Aorta (tissue), 5 donors: Measurements from ENCODE around the gene ANKRD65. TPM values are rescaled to one million over a fixed set of nuclear protein-coding genes. Genes with fewer than 3 reads are reported as not detected.
"Not testable (repeated sequence)": the region's sequence is repeated elsewhere in the genome, so short reads cannot be mapped to it uniquely, and the experiment has no call there.

Experiments
- ATAC-seq: fragments of 200-7000 bp; cut with Tn5 transposase; one replicate; pipeline ENCODE4 v1.9.1; 2022; ENCODE audit warnings: moderate library complexity; ENCODE audit not compliant: low FRiP score
- DNase-seq, 2 donors: peaks; one replicate each; pipeline ENCODE4 v3.0.0-alpha.2; 2020
- H3K27ac ChIP-seq, 2 donors: one replicate each; pipeline ENCODE4 v1.5.1; 2013; ENCODE audit warnings: low read length in 2 of 2, mild to moderate bottlenecking in 2 of 2, moderate library complexity in 2 of 2, control low read depth in 1 of 2, inconsistent platforms in 1 of 2, low read depth in 1 of 2
- H3K27me3 ChIP-seq, 2 donors: one replicate each; pipeline ENCODE4 v1.6.1; 2013; ENCODE audit warnings: control low read depth in 1 of 2, low read length in 1 of 2, mild to moderate bottlenecking in 1 of 2, moderate library complexity in 1 of 2; ENCODE audit not compliant: insufficient read depth in 2 of 2, control insufficient read depth in 1 of 2
- H3K36me3 ChIP-seq, 2 donors: one replicate each; pipeline ENCODE4 v1.6.1; 2013; ENCODE audit warnings: control low read depth in 1 of 2, low read length in 1 of 2, mild to moderate bottlenecking in 1 of 2; ENCODE audit not compliant: insufficient read depth in 2 of 2, control insufficient read depth in 1 of 2
- H3K4me1 ChIP-seq, 2 donors: one replicate each; pipeline ENCODE4 v1.6.1; 2013; ENCODE audit warnings: low read length in 2 of 2, control low read depth in 1 of 2, mild to moderate bottlenecking in 1 of 2, moderate library complexity in 1 of 2; ENCODE audit not compliant: insufficient read depth in 2 of 2, control insufficient read depth in 1 of 2
- H3K4me3 ChIP-seq, 2 donors: one replicate each; pipeline ENCODE4 v1.5.1; 2013; ENCODE audit warnings: low read length in 2 of 2, control low read depth in 1 of 2, mild to moderate bottlenecking in 1 of 2
- H3K9me3 ChIP-seq: one replicate; pipeline ENCODE4 v1.6.1; 2013; ENCODE audit warnings: mild to moderate bottlenecking, low read length; ENCODE audit not compliant: control insufficient read depth
- WGBS, 2 donors: extraction: QIAGEN DNeasy Blood & Tissue Kit; methylation state at CpG; one replicate each; pipeline ENCODE4 v1.1.7; 2013; 5-methylcytosine and 5-hydroxymethylcytosine counted together
- intact Hi-C, 2 donors: fragments of 100-400 bp; cut with DNase I; formaldehyde crosslinking; loops; one replicate each; pipeline versions ENCODE4 v1.14.2 to v1.15.0; 2022
- long read RNA-seq, 2 donors: library from polyadenylated mRNA; unstranded; transcript quantifications; one replicate each; pipeline ENCODE4 v2.0.0, GENCODE V29; 2020 to 2021
- polyA plus RNA-seq, 2 donors: library from polyadenylated mRNA; stranded (reverse); fragments of 200-250 nt; gene quantifications; one replicate each; pipeline ENCODE4 v1.2.3, GENCODE V29; 2013
- total RNA-seq, 2 donors: library from RNA; stranded (reverse); fragmentation: NEBNext Ultra II Directional; extraction: Animal tissue kit (Norgen Biotek cat#: 25700); gene quantifications; one replicate each; pipeline ENCODE4 v1.2.1, GENCODE V29; 2021
- donor health status: healthy with polysubstance abuse.
- donor health status: Bipolar disorder and iron deficiency.
- donor health status: DM: no; HTN: no; CAD: no.
- donor health status: DM: no; HTN: no; CAD: no.
- donor health status: DM: yes; HTN: yes; CAD: no.

The ANKRD65 gene
- total RNA-seq (1 to 10 TPM; 1.5 to 6.9 TPM), polyA plus RNA-seq (under 1 TPM in 1 of 2 donors, not detected in 1; 0.13 TPM)
- long read RNA-seq, donor 1, partial matches to known transcripts: 4 of 5 reads
- long read RNA-seq, donor 1, other reads (novel, unspliced or antisense): 1 of 5 reads
- long read RNA-seq, donor 2, partial matches to known transcripts: 13 of 14 reads
- long read RNA-seq, donor 2, other reads (novel, unspliced or antisense): 1 of 14 reads

DNA sequence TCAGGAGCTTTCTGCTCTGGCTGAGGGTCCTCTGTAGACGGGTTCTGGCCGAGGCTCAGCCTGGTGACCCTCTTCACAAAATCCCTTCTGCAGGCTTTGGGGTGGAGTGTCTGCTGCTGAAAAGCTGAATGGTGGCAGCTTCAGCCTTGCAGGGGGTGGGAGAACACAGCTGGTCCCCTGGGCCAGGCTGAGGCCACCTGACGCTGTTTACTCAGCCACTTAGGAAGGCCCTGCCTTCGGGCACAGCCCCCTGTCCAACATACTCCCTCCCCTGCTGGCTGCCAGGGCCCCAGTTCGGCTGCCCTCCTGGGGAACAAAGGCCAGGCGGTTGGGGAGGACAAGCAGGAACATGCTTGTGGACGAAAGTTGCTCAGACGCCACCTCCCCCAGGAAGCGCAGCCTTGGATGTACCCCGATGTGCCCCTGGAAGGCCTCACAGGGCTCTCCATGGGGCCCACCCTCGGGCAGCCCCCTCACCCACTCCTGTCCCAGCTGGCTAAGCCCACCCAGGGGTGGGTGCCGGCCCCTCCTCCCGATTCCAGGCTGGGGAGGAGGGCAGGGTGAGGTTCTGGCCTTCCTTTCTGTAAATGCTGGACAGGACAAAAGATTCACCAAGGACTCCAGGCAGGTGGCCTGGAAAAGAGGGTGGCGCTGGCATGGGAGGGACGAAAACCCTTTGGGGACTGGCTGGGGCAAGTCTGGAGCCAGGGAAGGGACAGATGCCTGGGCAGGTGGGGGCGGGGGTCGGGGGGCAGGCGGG is at the start of gene ANKRD65:
Gene ANKRD65 (minus strand): TSS at position 130 of the 760 bp plus-strand sequence. CDS start 271 bp downstream, outside the sequence.
- Histone ChIP-seq H3K9me3 (no peaks in the 10 kb centered on the region), H3K36me3 (no peaks in the 10 kb centered on the region), H3K27me3 (no peaks in the 10 kb centered on the region), H3K27ac (no peak within 1 kb of the TSS), H3K4me3 (no peak within 1 kb of the TSS), H3K4me1 (no peaks in the 10 kb centered on the region)
- intact Hi-C loops: no loop called here
- WGBS, 2 donors: 85 to 87% methylated on average over 18 of the region's 18 CpGs
- ATAC-seq (no peak), DNase-seq (no peak)

DNA sequence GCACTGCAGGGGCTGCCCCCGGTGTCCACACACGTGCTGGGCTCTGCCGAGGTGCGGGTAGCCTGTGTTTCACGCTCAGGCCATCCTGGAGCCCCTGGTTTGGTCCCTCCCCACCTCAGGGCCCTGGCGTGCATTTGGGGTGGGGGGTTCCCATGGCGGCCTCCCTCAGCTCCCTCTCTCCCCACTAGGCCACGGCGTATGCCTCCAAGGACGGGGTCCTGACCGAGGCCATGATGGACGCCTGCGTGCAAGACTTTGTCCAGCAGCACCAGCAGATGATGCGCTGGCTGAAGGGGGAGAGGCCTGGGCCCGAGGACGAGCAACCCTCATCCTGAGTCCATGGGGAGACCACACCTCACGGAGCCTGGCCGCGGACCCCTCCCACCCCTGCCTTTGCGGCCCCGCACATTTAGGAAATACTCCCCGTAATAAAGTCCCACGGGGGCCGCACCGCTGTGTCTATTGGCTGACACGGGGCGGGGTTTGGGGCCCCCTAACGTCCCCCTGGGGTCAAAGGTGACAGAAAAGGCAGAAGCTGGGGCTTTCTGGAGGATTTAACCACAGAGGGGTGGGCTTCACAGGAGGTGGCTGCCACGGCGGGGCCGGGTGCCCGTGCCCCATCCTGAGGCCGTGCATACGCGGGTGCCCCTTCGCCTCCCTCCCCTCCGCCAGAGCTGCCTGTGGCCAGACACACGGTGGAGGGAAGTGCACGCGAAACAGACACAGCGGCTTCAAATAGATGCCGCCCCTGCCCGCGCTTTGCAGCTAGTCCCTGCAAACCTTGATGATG is 47.3 kb upstream of the ANKRD65 start:
- 79% methylated on average over 32 to 44 of the region's 44 CpGs for WGBS, 2 donors
- H3K27me3 ChIP-seq, H3K4me1 ChIP-seq, intact Hi-C loops, H3K4me3 ChIP-seq, H3K36me3 ChIP-seq, ATAC-seq, H3K27ac ChIP-seq, DNase-seq, H3K9me3 ChIP-seq: not testable (repeated sequence)

DNA sequence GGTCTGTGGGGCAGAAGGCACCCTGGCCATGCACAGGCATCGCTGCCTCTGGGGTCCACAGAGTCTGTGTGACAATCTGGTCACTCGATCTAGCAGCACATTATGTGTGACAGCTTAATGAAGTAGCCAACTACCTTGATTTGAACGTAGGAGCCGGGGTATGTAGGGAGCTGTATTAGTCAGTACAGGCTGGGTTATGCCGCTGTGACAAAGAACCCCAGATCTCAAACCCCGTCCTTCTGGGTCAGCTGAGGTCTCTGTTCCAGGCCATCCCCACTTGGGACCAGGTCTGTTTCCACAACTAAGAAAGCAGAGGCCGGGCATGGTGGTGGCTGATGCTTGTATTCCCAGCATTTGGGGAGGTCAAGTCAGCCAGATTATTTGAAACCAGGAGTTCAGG is 42.2 kb upstream of the ANKRD65 start:
- DNase-seq (no peak), ATAC-seq (no peak)
- WGBS, 2 donors: 83 to 89% methylated on average over 7 of the region's 7 CpGs

DNA sequence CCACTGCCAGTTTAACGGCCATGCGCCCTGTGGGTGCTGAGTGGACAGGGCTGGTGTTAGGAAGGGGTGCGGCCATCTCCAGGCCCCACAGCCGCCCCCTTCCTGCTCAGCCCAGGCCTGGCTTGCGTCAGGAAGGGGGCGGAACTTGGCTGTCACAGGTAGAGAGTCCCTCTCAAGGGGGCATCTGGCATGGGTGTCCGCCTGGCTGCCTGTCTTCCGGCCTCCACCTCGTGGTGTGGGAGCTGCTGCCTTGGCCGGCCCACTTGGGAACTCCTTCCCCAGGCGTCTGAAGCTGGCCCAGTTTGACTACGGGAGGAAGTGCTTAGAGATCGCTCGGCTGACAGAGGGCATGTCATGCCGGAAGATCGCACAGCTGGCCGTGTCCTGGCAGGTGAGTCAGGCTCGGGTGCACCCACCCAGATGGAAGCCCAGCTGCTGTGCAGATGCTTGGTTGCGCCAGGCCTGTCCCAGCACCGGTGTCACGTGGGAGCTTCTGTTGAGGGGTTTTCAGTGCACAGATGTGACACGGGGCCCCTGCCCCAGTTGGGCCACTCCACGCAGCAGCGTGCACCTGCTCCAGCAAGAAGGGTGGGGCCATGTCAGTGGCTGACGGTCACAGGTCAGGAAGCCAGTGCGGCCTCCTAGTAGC is 41.4 kb upstream of the ANKRD65 start:
- DNase-seq (no peak), ATAC-seq (no peak)
- intact Hi-C loops: no loop called here
- WGBS, 2 donors: 56 to 63% methylated on average over 26 of the region's 26 CpGs
- no peak overlapping the region for H3K27ac ChIP-seq
- no peaks in the 10 kb centered on the region for H3K4me1 ChIP-seq
- H3K36me3 ChIP-seq: no peaks in the 10 kb centered on the region
- H3K9me3 ChIP-seq: no peaks in the 10 kb centered on the region
- H3K27me3 ChIP-seq: no peaks in the 10 kb centered on the region
- H3K4me3 ChIP-seq: no peak overlapping the region

More for the DNA sequence above, 42.2 kb upstream of the ANKRD65 start:
- Histone ChIP-seq H3K4me1 (no peaks in the 10 kb centered on the region), H3K27me3 (no peaks in the 10 kb centered on the region), H3K4me3 (no peak overlapping the region), H3K27ac (no peak overlapping the region), H3K36me3 (no peaks in the 10 kb centered on the region), H3K9me3 (no peaks in the 10 kb centered on the region)
- intact Hi-C loops: no loop called here

DNA sequence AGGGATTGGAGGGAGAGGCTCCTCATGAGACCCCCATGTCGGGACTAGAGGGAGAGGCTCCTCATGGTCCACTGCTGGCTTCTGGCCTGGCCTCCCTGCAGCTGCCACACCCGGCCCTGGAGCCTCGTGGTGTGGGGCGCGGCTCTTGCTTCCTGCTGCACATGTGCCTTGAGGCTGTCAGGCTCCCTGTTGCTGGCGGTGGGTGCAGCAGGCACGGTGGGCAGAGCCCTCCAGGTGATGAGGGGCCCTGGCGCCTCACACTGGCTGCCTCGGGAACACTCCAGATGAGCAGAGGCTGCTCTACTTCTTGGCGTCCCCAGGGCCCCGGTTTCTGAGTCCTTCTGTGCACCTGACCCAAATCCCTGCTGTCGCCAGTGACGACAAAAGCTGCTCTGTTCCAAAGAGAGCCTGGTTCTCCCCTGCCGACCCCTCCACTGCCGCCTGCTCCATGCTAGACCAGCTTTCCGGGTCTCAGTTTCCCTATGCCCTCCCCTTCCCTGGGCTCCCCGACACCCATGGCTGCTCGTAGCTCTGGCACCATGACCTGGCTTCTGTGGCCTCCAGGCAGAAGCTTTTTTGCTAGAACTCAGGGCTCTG is 40.7 kb upstream of the ANKRD65 start:
- Histone ChIP-seq H3K36me3 (no peaks in the 10 kb centered on the region), H3K9me3 (no peaks in the 10 kb centered on the region), H3K4me1 (no peaks in the 10 kb centered on the region), H3K27me3 (no peaks in the 10 kb centered on the region), H3K27ac (no peak overlapping the region), H3K4me3 (no peak overlapping the region)
- intact Hi-C loops: no loop called here
- 64 to 73% methylated on average over 17 to 18 of the region's 18 CpGs for WGBS, 2 donors
- DNase-seq (no peak), ATAC-seq (no peak)

DNA sequence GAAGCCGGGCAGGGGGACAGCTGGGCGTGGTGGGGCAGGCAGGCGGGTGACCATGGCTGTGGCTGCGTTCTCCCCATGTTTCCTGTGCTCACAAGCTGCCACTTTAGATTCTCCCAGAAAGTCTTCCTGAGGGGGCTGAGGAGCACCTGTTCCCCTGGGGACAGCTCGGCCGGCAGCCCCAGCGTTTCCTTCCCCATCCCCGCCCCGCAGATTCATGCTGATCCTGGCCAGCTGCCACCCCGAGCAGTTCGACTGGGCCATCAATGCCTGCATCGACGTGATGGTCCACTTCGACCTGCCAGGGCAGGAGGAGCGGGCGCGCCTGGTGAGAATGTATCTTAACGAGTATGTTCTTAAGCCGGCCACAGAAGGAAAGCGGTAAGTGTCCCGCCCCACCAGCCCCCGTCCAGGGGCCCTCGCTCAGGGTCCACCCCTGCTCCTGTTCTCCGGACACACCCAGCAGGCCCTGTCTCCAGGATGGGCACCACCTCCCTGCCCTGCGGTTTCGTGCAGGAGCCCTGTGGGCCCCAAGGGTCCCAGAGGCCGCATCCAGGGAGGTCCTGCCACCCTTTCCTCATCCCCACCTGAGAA is 39.6 kb upstream of the ANKRD65 start:
- intact Hi-C loops: no loop called here
- H3K36me3 ChIP-seq: no peaks in the 10 kb centered on the region
- H3K4me1 ChIP-seq: no peaks in the 10 kb centered on the region
- H3K9me3 ChIP-seq: no peaks in the 10 kb centered on the region
- no peak for ATAC-seq
- no peak overlapping the region for H3K4me3 ChIP-seq
- DNase-seq: no peak
- H3K27me3 ChIP-seq: no peaks in the 10 kb centered on the region
- no peak overlapping the region for H3K27ac ChIP-seq
- 85 to 86% methylated on average over 27 of the region's 27 CpGs for WGBS, 2 donors

DNA sequence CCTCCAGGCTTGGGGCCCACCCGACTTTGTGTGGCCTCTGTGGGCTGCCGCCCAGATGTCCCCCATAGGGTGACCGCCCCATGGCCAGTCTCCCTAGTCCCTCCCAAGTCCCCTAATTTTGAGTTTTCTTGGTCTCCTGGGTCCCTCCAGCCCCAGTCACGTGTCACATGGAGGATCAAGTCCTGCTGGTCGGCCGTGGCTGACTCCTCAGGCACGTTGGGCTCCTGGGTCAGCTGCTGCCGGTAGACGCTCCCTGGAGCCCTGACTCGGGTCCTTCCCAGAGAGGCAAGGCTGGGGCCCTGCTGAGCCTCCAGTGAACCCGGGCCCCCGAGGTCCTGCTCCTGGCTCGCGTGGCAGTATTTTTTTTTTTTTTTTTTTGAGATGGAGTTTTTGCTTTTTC is 38.6 kb upstream of the ANKRD65 start:
- intact Hi-C loops, H3K4me1 ChIP-seq, H3K27ac ChIP-seq, H3K9me3 ChIP-seq, H3K27me3 ChIP-seq, ATAC-seq, H3K4me3 ChIP-seq, H3K36me3 ChIP-seq, DNase-seq: not testable (repeated sequence)
- WGBS, 2 donors: 87 to 92% methylated on average over 12 to 14 of the region's 14 CpGs

DNA sequence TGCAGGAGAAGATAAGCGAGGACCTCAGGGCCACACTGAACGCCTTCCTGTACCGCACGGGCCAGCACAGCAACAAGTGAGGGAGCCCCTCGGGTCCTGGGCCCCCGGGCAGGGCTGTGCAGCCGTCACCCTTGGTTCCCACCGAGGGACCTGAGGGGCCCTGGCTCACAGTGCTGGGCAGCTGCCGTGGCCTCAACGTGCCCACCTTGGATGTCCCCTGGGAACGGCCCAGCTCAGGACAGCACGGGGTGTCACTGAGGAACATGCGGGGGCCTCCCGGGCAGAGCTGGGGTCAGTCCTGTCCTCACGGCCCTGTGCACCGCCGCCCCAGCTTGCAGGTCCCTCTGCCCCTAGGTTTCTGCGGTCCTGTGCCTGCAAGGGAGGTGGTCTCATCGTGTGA is 38.1 kb upstream of the ANKRD65 start:
- H3K4me3 ChIP-seq, ATAC-seq: not testable (repeated sequence)
- WGBS, 2 donors: 90% methylated on average over 9 to 17 of the region's 19 CpGs

More for the DNA sequence above, 38.1 kb upstream of the ANKRD65 start:
- intact Hi-C loops, H3K27me3 ChIP-seq, H3K9me3 ChIP-seq, H3K36me3 ChIP-seq, H3K27ac ChIP-seq, DNase-seq, H3K4me1 ChIP-seq: not testable (repeated sequence)
